Epithelial cell of alveolus of lung (primary cell): Measurements from ENCODE around the gene RNF215. TPM values are rescaled to one million over a fixed set of nuclear protein-coding genes. Genes with fewer than 3 reads are reported as not detected.

Experiments used
- total RNA-seq: library from RNA; depleted of rRNA; stranded (reverse); fragments of >200 nt; gene quantifications from 2 replicates; pipeline ENCODE4 v1.2.1, GENCODE V29; 2015

The RNF215 gene
- total RNA-seq = 23.7 and 24.6 TPM in 2 replicates

GRCh38 chr22:30386960-30387827 is at the start of gene RNF215:
TSS of gene RNF215 (minus strand) at chr22:30387411. CDS start at chr22:30387313, 98 bp downstream.

GRCh38 chr22:30425616-30426387 is 38.6 kb upstream of the RNF215 start, which contains the start of gene MTFP1:
TSS of gene MTFP1 (plus strand) at chr22:30425768. CDS start at chr22:30425880, 112 bp downstream.

GRCh38 chr22:30396871-30397655 is 9.9 kb upstream of the RNF215 start, which contains the start of gene SEC14L2:
TSS of gene SEC14L2 (plus strand) at chr22:30397018. CDS start at chr22:30397117, 99 bp downstream.

GRCh38 chr22:30356449-30357235 is 30.6 kb downstream of the RNF215 start, which contains the start of the genes CCDC157 and SF3A1:
TSS of gene CCDC157 (plus strand) at chr22:30357007. CDS start at chr22:30366001, 8,994 bp downstream.
TSS of gene SF3A1 (minus strand) at chr22:30356894. CDS start at chr22:30356792, 102 bp downstream.

Other genes starting within 250 kb of the RNF215 start
- 12.9 and 52.8 TPM in 2 replicates for gene LIF, start 140.7 kb downstream of the RNF215 start, total RNA-seq
- 0.13 TPM in 1 of 2 replicates, not detected in the other for gene OSM, start 120.6 kb downstream of the RNF215 start, total RNA-seq
- 8.1 and 8.9 TPM in 2 replicates for gene CASTOR1, start 97.9 kb downstream of the RNF215 start, total RNA-seq
- 16.3 and 19.9 TPM in 2 replicates for gene TBC1D10A, start 60.5 kb downstream of the RNF215 start, total RNA-seq
- 24.3 and 63.7 TPM in 2 replicates for gene SF3A1, start 30.5 kb downstream of the RNF215 start, total RNA-seq
- gene CCDC157, start 30.4 kb downstream of the RNF215 start, total RNA-seq = 2.2 and 3.9 TPM in 2 replicates
- 7.0 and 77.6 TPM in 2 replicates for gene SEC14L2, start 9.6 kb upstream of the RNF215 start, total RNA-seq
- 20.0 and 53.7 TPM in 2 replicates for gene MTFP1, start 38.4 kb upstream of the RNF215 start, total RNA-seq
- not detected in 2 replicates for gene SEC14L3, start 84.6 kb upstream of the RNF215 start, total RNA-seq
- not detected in 2 replicates for gene SEC14L4, start 118.3 kb upstream of the RNF215 start, total RNA-seq
- not detected in 2 replicates for gene SEC14L6, start 159.3 kb upstream of the RNF215 start, total RNA-seq
- gene GAL3ST1, start 187.3 kb upstream of the RNF215 start, total RNA-seq = not detected in 2 replicates
- gene PES1, start 204.5 kb upstream of the RNF215 start, total RNA-seq = 62.1 and 67.6 TPM in 2 replicates
- 23.3 and 35.7 TPM in 2 replicates for gene TCN2, start 219.8 kb upstream of the RNF215 start, total RNA-seq
- 13.1 and 14.9 TPM in 2 replicates for gene SLC35E4, start 248.4 kb upstream of the RNF215 start, total RNA-seq